Esophagus (tissue), 2 donors: ENCODE data around the gene MAL. TPM values are rescaled to one million over a fixed set of nuclear protein-coding genes. Genes with fewer than 3 reads are reported as not detected.

Experiments used
- H3K27ac ChIP-seq, 2 donors: one replicate each; pipeline ENCODE4 v1.5.1; 2013; ENCODE audit warnings: low read depth in 2 of 2, mild to moderate bottlenecking in 2 of 2, inconsistent platforms in 1 of 2, low read length in 1 of 2, moderate library complexity in 1 of 2
- H3K27me3 ChIP-seq, 2 donors: one replicate each; pipeline ENCODE4 v1.6.1; 2013; ENCODE audit warnings: low read length in 2 of 2, control low read depth in 1 of 2, mild to moderate bottlenecking in 1 of 2; ENCODE audit not compliant: insufficient read depth in 2 of 2, control insufficient read depth in 1 of 2
- H3K36me3 ChIP-seq, 2 donors: one replicate each; pipeline ENCODE4 v1.6.1; 2013; ENCODE audit warnings: low read length in 1 of 2; ENCODE audit not compliant: control insufficient read depth in 2 of 2, insufficient read depth in 2 of 2
- H3K4me1 ChIP-seq, 2 donors: one replicate each; pipeline ENCODE4 v1.6.1; 2013; ENCODE audit warnings: low read length in 1 of 2; ENCODE audit not compliant: control insufficient read depth in 2 of 2, insufficient read depth in 2 of 2
- H3K4me3 ChIP-seq, 2 donors: one replicate each; pipeline ENCODE4 v1.5.1; 2013; ENCODE audit warnings: low read length in 2 of 2, mild to moderate bottlenecking in 2 of 2, low read depth in 1 of 2, moderate library complexity in 1 of 2
- H3K9me3 ChIP-seq, 2 donors: one replicate each; pipeline ENCODE4 v1.6.1; 2013; ENCODE audit warnings: mild to moderate bottlenecking in 2 of 2, low read depth in 1 of 2, low read length in 1 of 2, moderate library complexity in 1 of 2; ENCODE audit not compliant: control insufficient read depth in 2 of 2, insufficient read depth in 1 of 2
- WGBS, 2 donors: extraction: QIAGEN DNeasy Blood & Tissue Kit; methylation state at CpG; one replicate each; pipeline ENCODE4 v1.1.7; 2013; 5-methylcytosine and 5-hydroxymethylcytosine counted together
- polyA plus RNA-seq, 2 donors: library from polyadenylated mRNA; stranded (reverse); fragments of 200-250 nt; gene quantifications; one replicate each; pipeline ENCODE4 v1.2.3, GENCODE V29; 2013
- donor health status: healthy with polysubstance abuse.
- donor health status: Bipolar disorder and iron deficiency.

MAL gene
- polyA plus RNA-seq, 2 donors, result 1,481 to 3,581 TPM

GRCh38 chr2:95014126-95014708, 11.3 kb upstream of the MAL start:
- Histone ChIP-seq H3K4me1 (peaks cover 0 to 17% of the 10 kb centered on the region in 2 donors), H3K27ac (no peak overlapping the region), H3K27me3 (no peaks in the 10 kb centered on the region), H3K9me3 (no peaks in the 10 kb centered on the region), H3K4me3 (no peak overlapping the region), H3K36me3 (no peaks in the 10 kb centered on the region)
- 80 to 82% methylated on average over 10 of the region's 10 CpGs for WGBS, 2 donors

DNA sequence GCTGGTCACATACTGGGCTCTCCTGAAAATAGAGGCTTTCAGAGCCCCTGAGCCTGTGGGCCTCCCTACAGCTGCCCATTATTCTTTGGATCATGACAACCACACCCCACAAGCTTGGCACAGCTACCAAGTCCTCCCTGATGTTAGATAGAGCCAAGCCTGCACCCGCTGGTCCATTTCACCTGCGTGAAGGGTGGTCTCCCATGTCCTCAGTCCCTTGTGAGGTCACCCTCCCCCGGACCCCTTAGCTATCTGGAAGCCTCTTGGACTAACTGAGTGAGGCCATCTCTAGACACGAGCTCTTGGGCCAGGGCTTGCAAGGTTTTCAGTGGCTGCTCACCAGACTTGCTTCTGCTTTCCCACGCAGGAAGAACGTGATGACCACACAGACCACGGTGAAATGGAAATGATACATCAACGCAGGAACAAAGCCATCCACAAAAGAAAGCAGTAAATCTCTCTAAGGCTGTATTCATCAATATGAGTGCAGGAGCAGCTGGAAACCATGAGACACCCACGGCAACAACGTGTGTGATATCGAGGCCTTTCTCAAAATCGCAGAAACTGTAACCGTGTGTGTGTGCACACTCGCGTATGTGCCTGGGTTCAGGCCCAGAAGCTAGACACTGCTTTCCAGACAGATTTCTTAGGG, 10.1 kb upstream of the MAL start:
- no peak overlapping the region for H3K4me3 ChIP-seq
- H3K27ac ChIP-seq, result peak overlapping the region in 1 of 2 donors; percentile 22
- H3K9me3 ChIP-seq, result no peaks in the 10 kb centered on the region
- WGBS, 2 donors, result 82% methylated on average over 15 of the region's 15 CpGs
- H3K36me3 ChIP-seq, result no peaks in the 10 kb centered on the region
- H3K4me1 ChIP-seq, result peaks cover 0 to 21% of the 10 kb centered on the region in 2 donors
- H3K27me3 ChIP-seq, result no peaks in the 10 kb centered on the region

- H3K4me1 ChIP-seq, result peaks cover 0 to 25% of the 10 kb centered on the region in 2 donors
- H3K27ac ChIP-seq, result peak overlapping the region; percentile 92 to 96
- no peaks in the 10 kb centered on the region for H3K9me3 ChIP-seq
- 82 to 84% methylated on average over 9 of the region's 9 CpGs for WGBS, 2 donors
- H3K36me3 ChIP-seq, result no peaks in the 10 kb centered on the region
- H3K4me3 ChIP-seq, result no peak overlapping the region
- H3K27me3 ChIP-seq, result no peaks in the 10 kb centered on the region
These were observed 8.9 kb upstream of the MAL start for GRCh38 chr2:95016616-95017015.

GRCh38 chr2:95017071-95017501, 8.4 kb upstream of the MAL start:
- Histone ChIP-seq H3K36me3 (no peaks in the 10 kb centered on the region), H3K4me3 (no peak overlapping the region), H3K9me3 (no peaks in the 10 kb centered on the region), H3K27ac (peak overlapping the region; percentile 92 to 96), H3K4me1 (peaks cover 0 to 25% of the 10 kb centered on the region in 2 donors), H3K27me3 (no peaks in the 10 kb centered on the region)
- 51 to 60% methylated on average over 9 of the region's 9 CpGs for WGBS, 2 donors

GRCh38 chr2:95017836-95018235, 7.7 kb upstream of the MAL start:
- Histone ChIP-seq H3K36me3 (no peaks in the 10 kb centered on the region), H3K27ac (peak overlapping the region; percentile 92 to 96), H3K4me3 (no peak overlapping the region), H3K27me3 (no peaks in the 10 kb centered on the region), H3K9me3 (no peaks in the 10 kb centered on the region), H3K4me1 (peaks cover 0 to 25% of the 10 kb centered on the region in 2 donors)
- 85 to 87% methylated on average over 12 of the region's 12 CpGs for WGBS, 2 donors

DNA sequence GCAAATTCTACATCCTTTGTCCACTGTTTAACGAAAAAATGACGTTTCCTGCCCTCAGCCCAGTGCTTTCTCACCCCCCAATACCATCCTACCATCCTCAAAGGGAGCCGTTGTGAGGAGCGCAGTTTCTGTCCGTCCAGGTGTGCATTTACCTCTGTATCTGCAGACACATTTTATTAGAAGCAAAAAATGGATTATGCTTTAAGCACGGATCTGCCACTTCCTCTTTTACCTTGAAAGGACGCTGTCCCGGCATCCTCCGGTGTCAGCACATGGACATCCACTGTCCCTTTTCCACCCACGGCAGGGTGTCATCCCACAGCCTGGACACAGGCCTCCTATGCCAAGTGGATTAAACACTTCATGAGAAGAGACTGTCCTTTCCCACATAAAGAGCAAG, 7.2 kb upstream of the MAL start:
- H3K27ac ChIP-seq, result peak overlapping the region; percentile 92 to 96
- peaks cover 0 to 25% of the 10 kb centered on the region in 2 donors for H3K4me1 ChIP-seq

GRCh38 chr2:95018861-95019550, 6.5 kb upstream of the MAL start:
- Histone ChIP-seq H3K36me3 (no peaks in the 10 kb centered on the region), H3K27ac (peak overlapping the region; percentile 92 to 96), H3K9me3 (no peaks in the 10 kb centered on the region), H3K4me3 (no peak overlapping the region), H3K27me3 (no peaks in the 10 kb centered on the region), H3K4me1 (peaks cover 0 to 27% of the 10 kb centered on the region in 2 donors)
- WGBS, 2 donors, result 67 to 69% methylated on average over 12 of the region's 12 CpGs

More for the DNA sequence above, 7.2 kb upstream of the MAL start:
- WGBS, 2 donors, result 78 to 83% methylated on average over 10 of the region's 10 CpGs
- Histone ChIP-seq H3K4me3 (no peak overlapping the region), H3K36me3 (no peaks in the 10 kb centered on the region), H3K9me3 (no peaks in the 10 kb centered on the region), H3K27me3 (no peaks in the 10 kb centered on the region)

- H3K4me1 ChIP-seq, result peaks cover 0 to 28% of the 10 kb centered on the region in 2 donors
- no peak overlapping the region for H3K4me3 ChIP-seq
- H3K27me3 ChIP-seq, result no peaks in the 10 kb centered on the region
- no peaks in the 10 kb centered on the region for H3K36me3 ChIP-seq
- 60 to 62% methylated on average over 4 of the region's 4 CpGs for WGBS, 2 donors
- peak overlapping the region; percentile 92 to 96 for H3K27ac ChIP-seq
- no peaks in the 10 kb centered on the region for H3K9me3 ChIP-seq
These were observed 5.9 kb upstream of the MAL start for GRCh38 chr2:95019572-95019971.

GRCh38 chr2:95020275-95021022, 5.1 kb upstream of the MAL start:
- Histone ChIP-seq H3K27ac (peak overlapping the region; percentile 92 to 96), H3K27me3 (no peaks in the 10 kb centered on the region), H3K36me3 (no peaks in the 10 kb centered on the region), H3K9me3 (no peaks in the 10 kb centered on the region), H3K4me1 (peaks cover 0 to 24% of the 10 kb centered on the region in 2 donors), H3K4me3 (no peak overlapping the region)
- WGBS, 2 donors, result 65 to 69% methylated on average over 9 of the region's 9 CpGs
